ENCODE data around the gene CACNA2D4.

GRCh38 chr12:1930803-1931597, 12.5 kb upstream of the CACNA2D4 start:
- TF ChIP-seq CTCF (IDR thresholded peaks at IDR 0.05) (no peak), POLR2A (IDR thresholded peaks at IDR 0.05) (no peak)
